Activated gamma-delta T cell treated with Interleukin-2 at 50 U/mL for 16 hours (primary cell): ENCODE measurements around the gene TEX52.
A peak's percentile ranks its signal among the peaks of the same experiment; 100 is the strongest.
"Not testable (repeated sequence)": the region's sequence is repeated elsewhere in the genome, so short reads cannot be mapped to it uniquely, and the experiment has no call there.

Source experiments
- DNase-seq: peaks from one replicate; pipeline ENCODE4 v3.0.0-alpha.2; 2020

Gene TEX52

GRCh38 chr12:2857021-2857431 is at the start of gene TEX52:
TEX52 (minus strand) TSS chr12:2857039; CDS start chr12:2857026, 13 bp downstream.
- no peak for DNase-seq

GRCh38 chr12:2904260-2904659 is 47.4 kb upstream of the TEX52 start:
- no peak for DNase-seq

GRCh38 chr12:2902272-2902880 is 45.5 kb upstream of the TEX52 start:
- DNase-seq: no peak

- DNase-seq: no peak
Measured at GRCh38 chr12:2900642-2901041, 43.8 kb upstream of the TEX52 start.

- DNase-seq: no peak
Measured at GRCh38 chr12:2897418-2897817, 40.6 kb upstream of the TEX52 start.

GRCh38 chr12:2895511-2895910 is 38.7 kb upstream of the TEX52 start:
- DNase-seq: no peak

GRCh38 chr12:2895051-2895451 is 38.2 kb upstream of the TEX52 start:
- DNase-seq: no peak

- no peak for DNase-seq
Measured at GRCh38 chr12:2893007-2893406, 36.2 kb upstream of the TEX52 start.

GRCh38 chr12:2892246-2892645 is 35.4 kb upstream of the TEX52 start:
- no peak for DNase-seq

- DNase-seq: peak; percentile 19
Measured at GRCh38 chr12:2891240-2892053, 34.6 kb upstream of the TEX52 start.

GRCh38 chr12:2890388-2891239 is 33.8 kb upstream of the TEX52 start, which contains the start of gene TULP3:
TULP3 (plus strand) TSS chr12:2890891; CDS start chr12:2890948, 57 bp downstream.
- peak; percentile 99 for DNase-seq

GRCh38 chr12:2890001-2890387 is 33.2 kb upstream of the TEX52 start:
- DNase-seq: no peak

- DNase-seq: no peak
Measured at GRCh38 chr12:2886768-2887450, 30.1 kb upstream of the TEX52 start.

- DNase-seq: no peak
Measured at GRCh38 chr12:2884810-2885209, 28.0 kb upstream of the TEX52 start.

- no peak for DNase-seq
Measured at GRCh38 chr12:2879853-2880252, 23.0 kb upstream of the TEX52 start.

- DNase-seq: no peak
Measured at GRCh38 chr12:2877953-2878732, 21.3 kb upstream of the TEX52 start.

- peak; percentile 85 for DNase-seq
Measured at GRCh38 chr12:2877047-2877952, 20.5 kb upstream of the TEX52 start, which contains the start of the genes FOXM1 and RHNO1. FOXM1 (minus strand) TSS chr12:2877174; CDS start chr12:2874478, 2,696 bp downstream. RHNO1 (plus strand) TSS chr12:2877223; CDS start chr12:2885367, 8,144 bp downstream.

GRCh38 chr12:2876431-2877046 is 19.7 kb upstream of the TEX52 start:
- DNase-seq: peak; percentile 5

- not testable (repeated sequence) for DNase-seq
Measured at GRCh38 chr12:2868986-2869632, 12.3 kb upstream of the TEX52 start.

- no peak for DNase-seq
Measured at GRCh38 chr12:2864198-2864597, 7.4 kb upstream of the TEX52 start.
